K562 (cell line): ENCODE results near the gene ERBB4. TPM values are rescaled to one million over a fixed set of nuclear protein-coding genes. Genes with fewer than 3 reads are reported as not detected.

Experiments used
- ATAC-seq: fragments of 200-7000 bp; cut with Tn5 transposase; 3 replicates; pipeline ENCODE4 v1.9.1; 2020; ENCODE audit warnings: moderate library complexity
- BruUV-seq: library from RNA; stranded (reverse); fragments of 400-500 nt; replicated peaks from 2 replicates; lab custom pipeline; 2021; lab: Mats Ljungman, UMichigan
- CTCF ChIA-PET: fragments of 300-600 bp; formaldehyde crosslinking; extraction: SDS; loops from one replicate; lab custom pipeline; 2021; ENCODE audit warnings: low intra/inter-chr PET ratio; lab: Yijun Ruan, JAX
- POLR2A ChIA-PET: fragments of 300-600, 350-650 bp; sonication (Branson Sonifier 250); formaldehyde crosslinking; extraction: SDS; loops from one replicate; lab custom pipeline; 2021; ENCODE audit warnings: antibody characterized with exemption, inconsistent platforms; lab: Yijun Ruan, JAX
- DNase-seq, 4 experiments: peaks; one replicate each; pipeline versions ENCODE4 v3.0.0 to v3.0.0-alpha.2; 2011 to 2018; ENCODE audit warnings: low spot score in 3 of 4, mixed read lengths in 3 of 4; ENCODE audit errors: extremely low read depth in 1 of 4
- FAIRE-seq: peaks from 2 replicates; lab custom pipeline; 2011; peaks lifted over from hg19 to GRCh38; lab: Jason Lieb, UNC
- H2AFZ ChIP-seq: 2 replicates; pipeline ENCODE4 v1.6.0; 2011; ENCODE audit warnings: low read depth, low read length, control low read depth, inconsistent platforms
- H3K27ac ChIP-seq: fragments of 200-600 bp; 3 replicates; pipeline ENCODE4 v1.8.0; 2011; ENCODE audit warnings: low read depth, mild to moderate bottlenecking, control low read depth, inconsistent platforms, low read length, moderate library complexity, mixed read lengths; ENCODE audit errors: extremely low read depth
- H3K27me3 ChIP-seq, 2 experiments: fragments of 300-600 bp in 1 of 2; 2 replicates in 1 of 2; 3 replicates in 1 of 2; pipeline versions ENCODE4 v1.6.0 to v1.8.0; 2011; ENCODE audit warnings: inconsistent platforms in 2 of 2, low read length in 2 of 2, mild to moderate bottlenecking in 1 of 2, mixed read lengths in 1 of 2, moderate library complexity in 1 of 2; ENCODE audit not compliant: control insufficient read depth in 2 of 2, insufficient read depth in 2 of 2
- H3K36me3 ChIP-seq: fragments of 300-600 bp; 3 replicates; pipeline ENCODE4 v1.8.0; 2011; ENCODE audit warnings: mild to moderate bottlenecking, low read length, inconsistent platforms; ENCODE audit not compliant: control insufficient read depth, insufficient read depth
- H3K4me1 ChIP-seq, 2 experiments: fragments of 200-600 bp in 1 of 2; replicated peaks in 1 of 2; 2 replicates in 1 of 2; 3 replicates in 1 of 2; pipeline versions ENCODE4 v1.5.1 to v1.8.0; 2011; ENCODE audit warnings: inconsistent platforms in 2 of 2, low read length in 2 of 2, mild to moderate bottlenecking in 1 of 2, mixed read lengths in 1 of 2, moderate library complexity in 1 of 2; ENCODE audit not compliant: control insufficient read depth in 2 of 2, insufficient read depth in 2 of 2
- H3K4me2 ChIP-seq: 2 replicates; pipeline ENCODE4 v1.6.1; 2011; ENCODE audit warnings: low read length, control low read depth, inconsistent platforms, mixed read lengths; ENCODE audit not compliant: insufficient read depth
- H3K4me3 ChIP-seq: fragments of 200-600 bp; sonication (generic), shearing (Covaris generic); 2 replicates; pipeline ENCODE4 v1.5.1; 2016; ENCODE audit warnings: control low read depth, inconsistent platforms
- H3K79me2 ChIP-seq: fragments of 200-600 bp; 3 replicates; pipeline ENCODE4 v1.8.0; 2011; ENCODE audit warnings: low read length, inconsistent platforms; ENCODE audit not compliant: control insufficient read depth, insufficient read depth
- H3K9ac ChIP-seq, 2 experiments: 2 replicates each; pipeline versions ENCODE4 v1.6.0 to v1.6.1; 2011; ENCODE audit warnings: low read depth in 2 of 2, low read length in 2 of 2, control low read depth in 1 of 2, inconsistent platforms in 1 of 2, mild to moderate bottlenecking in 1 of 2, mixed read lengths in 1 of 2; ENCODE audit not compliant: insufficient read depth in 1 of 2
- H3K9me1 ChIP-seq: one replicate; pipeline ENCODE4 v1.6.0; 2011; ENCODE audit warnings: inconsistent platforms, mild to moderate bottlenecking, low read length, moderate library complexity; ENCODE audit not compliant: control insufficient read depth, insufficient read depth
- H3K9me3 ChIP-seq: replicated peaks from 2 replicates; pipeline ENCODE4 v1.5.1; 2011; ENCODE audit warnings: low read depth, low read length, inconsistent platforms; ENCODE audit not compliant: control insufficient read depth, insufficient read depth
- H4K20me1 ChIP-seq: replicated peaks from 2 replicates; pipeline ENCODE4 v1.6.1; 2011; ENCODE audit warnings: low read length, inconsistent platforms, mixed read lengths; ENCODE audit not compliant: control insufficient read depth, insufficient read depth
- ATF2 ChIP-seq: sonication (generic); formaldehyde crosslinking; IDR thresholded peaks from 2 replicates; pipeline ENCODE4 v1.8.1; 2022; ENCODE audit warnings: missing genetic modification reagents
- HNRNPH1 ChIP-seq: fragments of 200-400 bp; formaldehyde crosslinking; optimal IDR thresholded peaks from 2 replicates; pipeline ENCODE3; 2017; ENCODE audit warnings: low read depth, mild to moderate bottlenecking, low read length, moderate library complexity
- LCOR ChIP-seq: sonication (generic); formaldehyde crosslinking; IDR thresholded peaks from 2 replicates; pipeline ENCODE4 v1.8.0; 2022; ENCODE audit warnings: mild to moderate bottlenecking, missing genetic modification reagents
- MIER1 ChIP-seq: fragments of 450-650 bp; IDR thresholded peaks from 2 replicates; pipeline ENCODE4 v1.6.1; 2016; ENCODE audit warnings: antibody characterized with exemption, mild to moderate bottlenecking, low read depth
- NBN ChIP-seq: fragments of 450-650 bp; IDR thresholded peaks from 2 replicates; pipeline ENCODE4 v1.6.1; 2016; ENCODE audit warnings: low read depth, mild to moderate bottlenecking
- NRF1 ChIP-seq, 2 experiments: fragments of 450-650 bp; IDR thresholded peaks in 1 of 2; conservative IDR thresholded peaks in 1 of 2; 2 replicates each; pipeline ENCODE4 v1.6.1; 2014; ENCODE audit warnings: mild to moderate bottlenecking in 2 of 2
- SIN3B ChIP-seq: fragments of 450-650 bp; IDR thresholded peaks from 2 replicates; pipeline ENCODE4 v1.6.1; 2017; ENCODE audit warnings: low read depth, mild to moderate bottlenecking, moderate library complexity
- SP1 ChIP-seq: sonication (generic); formaldehyde crosslinking; IDR thresholded peaks from 2 replicates; pipeline ENCODE4 v1.8.1; 2022; ENCODE audit warnings: mild to moderate bottlenecking, missing genetic modification reagents
- TEAD4 ChIP-seq, 2 experiments: sonication (generic) in 1 of 2; formaldehyde crosslinking in 1 of 2; IDR thresholded peaks; 2 replicates each; pipeline versions ENCODE4 v1.6.1 to v1.8.0; 2012 to 2022; ENCODE audit warnings: borderline replicate concordance in 1 of 2, inconsistent platforms in 1 of 2, low read length in 1 of 2, mild to moderate bottlenecking in 1 of 2, missing genetic modification reagents in 1 of 2
- TFAM ChIP-seq: fragments of 250-450 bp; sonication (Bioruptor Pico); conservative IDR thresholded peaks from 2 replicates; pipeline ENCODE4 v1.5.0; 2021; ENCODE audit warnings: mild to moderate bottlenecking, moderate library complexity
- ZBTB17 ChIP-seq: fragments of 450-650 bp; formaldehyde crosslinking; IDR thresholded peaks from 2 replicates; pipeline ENCODE4 v1.4.0; 2020; ENCODE audit warnings: mild to moderate bottlenecking
- ZBTB5 ChIP-seq: fragments of 450-650 bp; IDR thresholded peaks from 2 replicates; pipeline ENCODE4 v1.6.1; 2017; ENCODE audit warnings: antibody characterized with exemption
- ZNF354B ChIP-seq: fragments of 250-450 bp; sonication (Bioruptor Pico); IDR thresholded peaks from 2 replicates; pipeline ENCODE4 v1.4.0; 2020
- WGBS: fragments of 100-300 bp; shearing (Covaris generic); methylation state at CpG from one replicate; pipeline ENCODE4 v1.1.6; 2016; ENCODE audit warnings: low coverage, mixed read lengths; ENCODE audit not compliant: insufficient coverage; ENCODE audit errors: missing lambda C conversion rate; 5-methylcytosine and 5-hydroxymethylcytosine counted together
- in situ Hi-C: fragments of 300-500 bp; cut with MboI; formaldehyde crosslinking; loops from 4 replicates; pipeline ENCODE4 v1.15.0; 2018; ENCODE audit warnings: inconsistent platforms, mixed read lengths
- intact Hi-C: fragments of 100-400 bp; cut with micrococcal nuclease; formaldehyde crosslinking; loops from 2 replicates; pipeline ENCODE4 v1.14.2; 2022
- polyA plus RNA-seq, 8 experiments: library from polyadenylated mRNA; depleted of rRNA in 4 of 8; stranded (reverse) in 5 of 8; unstranded in 3 of 8; fragments of >200 nt; fragmentation: Nextera tagmentation in 2 of 8; fragmentation: Illumina TruSeq in 1 of 8; extraction: Ambion mirVana in 2 of 8; extraction: Trizol in 1 of 8; gene quantifications; 2 replicates each; pipeline versions ENCODE4 v1.2.1 to v1.2.3, GENCODE V29; 2011 to 2014; ENCODE audit warnings: inconsistent platforms in 1 of 8, missing spikeins in 1 of 8
- total RNA-seq, 7 experiments: library from RNA; depleted of rRNA in 6 of 7; stranded (reverse); fragments of >200 nt in 6 of 7; fragmentation: Illumina TruSeq in 2 of 7; extraction: Trizol in 2 of 7; gene quantifications; 2 replicates each; pipeline versions ENCODE4 v1.2.1 to v1.2.3, GENCODE V29; 2011 to 2021; ENCODE audit warnings: low replicate concordance in 1 of 7
- TF ChIP-seq, protein P1 (sequence below): IDR thresholded peaks from 2 replicates; pipeline ENCODE4 v1.6.1; 2016; ENCODE audit warnings: missing genetic modification characterization, missing compliant biosample characterization
- TF ChIP-seq, protein P2 (sequence below): fragments of 250-450 bp; sonication (Bioruptor Pico); IDR thresholded peaks from 2 replicates; pipeline ENCODE4 v1.9.0; 2021; ENCODE audit warnings: mild to moderate bottlenecking

The ERBB4 gene
- total and polyA plus RNA-seq, 9 of the 15 experiments (the other 6 are each of a cell fraction or from before 2014, with no cell fraction given): not detected

DNA sequence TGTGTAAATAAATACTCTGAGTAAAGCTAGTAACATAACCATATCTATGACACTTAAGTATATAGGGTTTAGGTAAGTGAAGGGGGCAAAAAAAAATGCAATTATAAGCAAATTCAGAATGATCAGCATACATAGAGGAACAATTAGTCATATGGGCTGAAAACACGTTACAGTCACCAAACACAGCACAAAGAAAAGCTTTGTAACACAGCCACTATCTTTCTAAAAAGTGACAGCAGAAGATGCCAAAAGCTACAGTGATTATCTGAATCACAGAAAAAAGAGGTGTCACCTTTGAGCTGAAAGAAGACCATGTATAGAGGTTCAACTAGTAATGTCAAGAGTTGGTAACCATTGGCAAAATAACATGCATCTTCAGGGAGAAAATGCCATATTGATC, 115.5 kb downstream of the ERBB4 start:
- no peak overlapping the region for H3K9ac ChIP-seq
- no peak for ATAC-seq
- no peak overlapping the region for H3K4me3 ChIP-seq
- no peaks in the 10 kb centered on the region for H3K27me3 ChIP-seq
- no peak overlapping the region for H2AFZ ChIP-seq
- DNase-seq: no peak
- CTCF ChIA-PET: no interaction called here
- H4K20me1 ChIP-seq: no peaks in the 10 kb centered on the region
- POLR2A ChIA-PET: no interaction called here
- no peak overlapping the region for H3K27ac ChIP-seq
- H3K9me3 ChIP-seq: no peaks in the 10 kb centered on the region
- H3K36me3 ChIP-seq: no peaks in the 10 kb centered on the region
- in situ Hi-C loops (no loop called here), intact Hi-C loops (no loop called here)
- no peaks in the 10 kb centered on the region for H3K4me1 ChIP-seq
- no peak for FAIRE-seq
- whole genome bisulfite sequencing: 0% methylated on average over 1 of the region's 1 CpG
- no peaks in the 10 kb centered on the region for H3K79me2 ChIP-seq
- TF ChIP-seq HNRNPH1: no peak
- no peak for TF ChIP-seq TEAD4 (IDR thresholded peaks at IDR 0.05; ENCODE audit: low read length)
- TF ChIP-seq TEAD4 (CRISPR knock-in tag; IDR thresholded peaks at IDR 0.05; ENCODE audit: borderline replicate concordance): no peak
- no peak for TF ChIP-seq ZNF354B (CRISPR knock-in tag)
- TF ChIP-seq ZBTB17: no peak
- TF ChIP-seq LCOR (CRISPR knock-in tag): no peak
- no peak for TF ChIP-seq ATF2 (CRISPR knock-in tag)
- TF ChIP-seq SIN3B: no peak
- TF ChIP-seq, protein P1, sequence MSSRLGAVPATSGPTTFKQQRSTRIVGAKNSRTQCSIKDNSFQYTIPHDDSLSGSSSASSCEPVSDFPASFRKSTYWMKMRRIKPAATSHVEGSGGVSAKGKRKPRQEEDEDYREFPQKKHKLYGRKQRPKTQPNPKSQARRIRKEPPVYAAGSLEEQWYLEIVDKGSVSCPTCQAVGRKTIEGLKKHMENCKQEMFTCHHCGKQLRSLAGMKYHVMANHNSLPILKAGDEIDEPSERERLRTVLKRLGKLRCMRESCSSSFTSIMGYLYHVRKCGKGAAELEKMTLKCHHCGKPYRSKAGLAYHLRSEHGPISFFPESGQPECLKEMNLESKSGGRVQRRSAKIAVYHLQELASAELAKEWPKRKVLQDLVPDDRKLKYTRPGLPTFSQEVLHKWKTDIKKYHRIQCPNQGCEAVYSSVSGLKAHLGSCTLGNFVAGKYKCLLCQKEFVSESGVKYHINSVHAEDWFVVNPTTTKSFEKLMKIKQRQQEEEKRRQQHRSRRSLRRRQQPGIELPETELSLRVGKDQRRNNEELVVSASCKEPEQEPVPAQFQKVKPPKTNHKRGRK (tag): no peak
- no peak for TF ChIP-seq ZBTB5
- TF ChIP-seq, protein P2, sequence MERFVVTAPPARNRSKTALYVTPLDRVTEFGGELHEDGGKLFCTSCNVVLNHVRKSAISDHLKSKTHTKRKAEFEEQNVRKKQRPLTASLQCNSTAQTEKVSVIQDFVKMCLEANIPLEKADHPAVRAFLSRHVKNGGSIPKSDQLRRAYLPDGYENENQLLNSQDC (CRISPR knock-in tag): no peak
- TF ChIP-seq NBN: no peak
- TF ChIP-seq MIER1: no peak
- TF ChIP-seq NRF1 (conservative IDR thresholded peaks at IDR 0.05 in 1 of 2, IDR thresholded peaks at IDR 0.05 in 1 of 2): no peak
- no peak for TF ChIP-seq TFAM (CRISPR knock-in tag)
- no peak for TF ChIP-seq SP1 (CRISPR knock-in tag)
- TF ChIP-seq, all 486 proteins: peak for 0
- Histone ChIP-seq H3K9me1 (no peaks in the 10 kb centered on the region), H3K4me2 (no peak overlapping the region)
- BruUV-seq: no TSS peak
